Activated naive CD8-positive, alpha-beta T cell treated with anti-CD3 and anti-CD28 coated beads, Interleukin-2, amount 10 ng/mL, durations not matched to agents 7 days and 5 days (primary cell): Measurements from ENCODE around the gene CD93. TPM values are rescaled to one million over a fixed set of nuclear protein-coding genes. Genes with fewer than 3 reads are reported as not detected.

ENCODE experiments used
- ATAC-seq: fragments of 150-1000 bp; cut with Tn5 transposase; one replicate; pipeline ENCODE4 v1.10.0; 2021; ENCODE audit warnings: low read depth, moderate library complexity
- POLR2A ChIA-PET: fragments of 350-600 bp; sonication (Branson Sonifier 250); formaldehyde crosslinking; loops from one replicate; lab custom pipeline; 2021; ENCODE audit warnings: antibody characterized with exemption; lab: Charles Lee
- DNase-seq: peaks from one replicate; pipeline ENCODE4 v3.0.0; 2021
- H3K27ac Mint-ChIP-seq: one replicate; pipeline ENCODE4 v1.8.0; 2022; ENCODE audit warnings: mild to moderate bottlenecking, mixed read lengths
- H3K27me3 Mint-ChIP-seq: one replicate; pipeline ENCODE4 v1.8.0; 2022; ENCODE audit warnings: mild to moderate bottlenecking, moderate library complexity, mixed read lengths
- H3K36me3 Mint-ChIP-seq: one replicate; pipeline ENCODE4 v1.8.0; 2021; ENCODE audit warnings: mild to moderate bottlenecking, mixed read lengths
- H3K4me1 Mint-ChIP-seq: one replicate; pipeline ENCODE4 v1.8.0; 2021; ENCODE audit warnings: mixed read lengths
- H3K4me3 Mint-ChIP-seq: one replicate; pipeline ENCODE4 v1.8.0; 2022; ENCODE audit warnings: mild to moderate bottlenecking, moderate library complexity, mixed read lengths
- H3K9me3 Mint-ChIP-seq: one replicate; pipeline ENCODE4 v1.8.0; 2021; ENCODE audit warnings: mixed read lengths
- total RNA-seq, 2 experiments: library from RNA; stranded (reverse); gene quantifications; one replicate each; pipeline ENCODE4 v1.2.3, GENCODE V29; 2021

Gene CD93
- total RNA-seq, 2 experiments from 2014 or later = 0.47 to 0.48 TPM

DNA sequence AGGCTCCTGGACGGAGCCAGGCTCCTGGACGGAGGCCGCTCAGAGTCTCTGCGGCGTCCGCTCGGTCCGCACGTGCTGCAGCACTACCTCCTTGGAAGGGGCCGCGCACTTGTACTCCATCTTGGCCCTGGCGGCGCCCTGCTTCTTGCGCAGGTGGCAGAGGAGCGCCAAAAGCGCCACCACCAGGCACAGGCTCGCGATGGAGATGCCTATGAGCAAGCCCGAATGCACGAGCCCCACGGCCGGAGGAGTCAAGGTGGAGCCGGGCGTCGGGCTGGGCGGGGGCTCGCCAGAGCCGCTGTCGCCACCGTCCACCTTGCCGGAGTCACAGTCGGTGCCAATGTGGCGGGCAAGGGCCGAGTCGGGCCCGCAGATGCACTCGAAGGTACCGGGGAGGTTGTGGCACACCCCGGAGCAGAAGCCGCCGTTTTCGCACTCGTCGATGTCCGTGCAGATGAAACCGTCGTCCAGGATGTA is 38.3 kb downstream of the CD93 start:
- ATAC-seq (no peak), DNase-seq (no peak)
- Mint-ChIP-seq H3K27ac (no peak overlapping the region), H3K36me3 (no peaks in the 10 kb centered on the region), H3K9me3 (no peaks in the 10 kb centered on the region), H3K4me1 (peaks cover 2% of the 10 kb centered on the region), H3K27me3 (peaks cover 50% of the 10 kb centered on the region), H3K4me3 (no peak overlapping the region)
- POLR2A ChIA-PET = no interaction called here

DNA sequence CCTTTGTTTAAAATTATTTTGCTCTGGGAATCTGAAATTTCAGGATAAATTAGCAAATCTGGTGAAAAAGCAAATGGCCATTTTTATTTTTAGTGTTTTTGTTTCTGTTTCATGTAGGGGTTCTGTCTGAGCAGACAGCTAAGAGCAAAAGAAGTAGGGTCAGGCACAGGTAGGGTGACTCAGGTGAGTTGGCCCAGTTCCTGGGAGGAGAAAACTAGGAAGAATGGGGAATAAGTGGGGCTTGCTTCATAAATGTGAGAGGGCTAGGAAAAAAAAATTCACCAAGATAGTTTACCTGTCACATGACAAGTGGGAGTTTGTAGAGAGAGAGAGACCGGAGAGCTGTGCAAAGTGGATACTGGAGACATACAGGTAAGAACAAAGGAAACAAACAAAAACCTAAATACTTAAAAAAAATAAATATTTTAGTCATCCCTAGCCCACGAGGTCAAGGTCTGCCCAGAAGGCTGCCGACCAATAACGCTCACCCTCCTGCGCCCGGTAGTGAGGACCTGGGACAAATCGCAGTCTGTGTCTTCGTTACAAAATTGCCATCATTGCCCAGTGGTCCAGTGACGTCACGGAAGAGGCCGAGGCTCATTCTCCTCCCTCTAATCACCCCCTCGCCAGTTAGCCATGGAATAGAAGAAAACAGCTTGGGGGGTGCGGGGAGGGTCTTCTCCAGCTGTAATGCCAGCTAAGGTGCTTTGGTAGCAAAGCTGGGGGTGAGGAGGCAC is 39.0 kb downstream of the CD93 start:
- no peak for DNase-seq
- peaks cover 44% of the 10 kb centered on the region for H3K27me3 Mint-ChIP-seq

DNA sequence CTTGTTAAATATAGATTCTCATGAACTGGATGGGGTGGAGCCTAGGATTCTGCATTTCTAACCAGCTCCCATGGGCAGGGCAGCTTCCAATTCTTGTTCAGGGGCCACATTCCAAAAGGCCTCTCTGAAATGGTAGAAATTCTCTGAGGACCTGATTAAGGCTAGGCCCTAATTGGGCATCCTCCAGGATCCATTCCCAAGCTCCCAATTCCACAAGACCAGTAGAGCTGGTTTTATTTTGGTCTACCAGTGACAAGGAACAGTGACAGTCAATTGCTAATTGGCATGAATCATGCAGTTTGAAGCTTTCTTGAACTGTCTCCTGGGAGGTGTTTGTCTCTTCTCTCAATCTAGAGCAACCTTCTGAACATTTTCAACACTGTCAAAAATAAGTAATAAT is 39.7 kb downstream of the CD93 start:
- no peaks in the 10 kb centered on the region for H3K9me3 Mint-ChIP-seq
- H3K4me3 Mint-ChIP-seq = no peak overlapping the region
- peaks cover 2% of the 10 kb centered on the region for H3K4me1 Mint-ChIP-seq
- peaks cover 40% of the 10 kb centered on the region for H3K27me3 Mint-ChIP-seq
- no peak overlapping the region for H3K27ac Mint-ChIP-seq
- no peak for DNase-seq
- H3K36me3 Mint-ChIP-seq = no peaks in the 10 kb centered on the region
- no peak for ATAC-seq
- POLR2A ChIA-PET = no interaction called here

More for the DNA sequence above, 39.0 kb downstream of the CD93 start:
- Mint-ChIP-seq H3K36me3 (no peaks in the 10 kb centered on the region), H3K9me3 (no peaks in the 10 kb centered on the region), H3K4me1 (peaks cover 2% of the 10 kb centered on the region), H3K4me3 (peak overlapping the region; percentile 22), H3K27ac (no peak overlapping the region)
- ATAC-seq = no peak
- POLR2A ChIA-PET = no interaction called here

DNA sequence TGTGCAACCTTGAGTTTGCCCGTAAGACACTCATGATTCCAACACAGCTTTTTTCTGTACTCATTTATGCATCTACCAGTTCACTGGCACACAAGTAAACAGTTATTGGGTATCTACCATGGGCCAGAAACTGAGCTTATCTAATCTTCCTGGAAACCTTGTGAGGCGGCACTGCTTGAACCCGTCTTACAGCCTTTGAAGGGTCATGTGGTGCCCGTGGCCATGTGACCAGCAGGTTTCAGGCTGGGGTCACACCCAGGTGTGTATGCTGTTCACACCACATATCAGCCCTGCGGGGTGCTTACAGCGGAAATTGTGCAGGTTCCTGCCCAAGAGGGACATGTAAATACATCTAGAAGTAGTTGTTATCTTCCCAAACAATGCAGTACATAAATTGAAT is 42.7 kb downstream of the CD93 start:
- no peak for DNase-seq
- H3K36me3 Mint-ChIP-seq = no peaks in the 10 kb centered on the region
- no peaks in the 10 kb centered on the region for H3K9me3 Mint-ChIP-seq
- peaks cover 26% of the 10 kb centered on the region for H3K27me3 Mint-ChIP-seq
- H3K27ac Mint-ChIP-seq = no peak overlapping the region
- ATAC-seq = no peak
- POLR2A ChIA-PET = no interaction called here
- H3K4me3 Mint-ChIP-seq = no peak overlapping the region
- peaks cover 2% of the 10 kb centered on the region for H3K4me1 Mint-ChIP-seq

DNA sequence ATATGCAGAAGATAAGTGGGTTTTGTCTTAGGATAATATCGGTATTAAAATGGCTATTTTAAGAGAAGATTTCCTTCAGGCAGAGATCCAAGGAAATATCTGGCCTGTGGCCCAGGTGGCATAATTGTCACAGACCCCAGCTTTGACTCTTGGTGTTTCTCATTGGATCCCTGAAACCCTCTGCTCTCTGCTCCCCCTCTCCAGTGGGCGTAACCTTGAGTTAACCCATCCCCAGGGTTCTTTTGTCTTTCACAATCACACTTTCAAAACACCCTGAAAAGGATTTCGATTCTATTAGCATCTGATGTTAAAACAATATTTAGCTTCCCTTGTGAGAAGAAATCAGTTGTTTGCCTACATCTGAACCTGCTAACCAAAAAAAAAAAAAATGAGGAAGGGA is 43.9 kb downstream of the CD93 start:
- no peak for ATAC-seq
- POLR2A ChIA-PET = no interaction called here
- Mint-ChIP-seq H3K4me1 (peaks cover 2% of the 10 kb centered on the region), H3K27me3 (peaks cover 21% of the 10 kb centered on the region), H3K27ac (no peak overlapping the region), H3K4me3 (no peak overlapping the region), H3K36me3 (no peaks in the 10 kb centered on the region), H3K9me3 (no peaks in the 10 kb centered on the region)
- no peak for DNase-seq

DNA sequence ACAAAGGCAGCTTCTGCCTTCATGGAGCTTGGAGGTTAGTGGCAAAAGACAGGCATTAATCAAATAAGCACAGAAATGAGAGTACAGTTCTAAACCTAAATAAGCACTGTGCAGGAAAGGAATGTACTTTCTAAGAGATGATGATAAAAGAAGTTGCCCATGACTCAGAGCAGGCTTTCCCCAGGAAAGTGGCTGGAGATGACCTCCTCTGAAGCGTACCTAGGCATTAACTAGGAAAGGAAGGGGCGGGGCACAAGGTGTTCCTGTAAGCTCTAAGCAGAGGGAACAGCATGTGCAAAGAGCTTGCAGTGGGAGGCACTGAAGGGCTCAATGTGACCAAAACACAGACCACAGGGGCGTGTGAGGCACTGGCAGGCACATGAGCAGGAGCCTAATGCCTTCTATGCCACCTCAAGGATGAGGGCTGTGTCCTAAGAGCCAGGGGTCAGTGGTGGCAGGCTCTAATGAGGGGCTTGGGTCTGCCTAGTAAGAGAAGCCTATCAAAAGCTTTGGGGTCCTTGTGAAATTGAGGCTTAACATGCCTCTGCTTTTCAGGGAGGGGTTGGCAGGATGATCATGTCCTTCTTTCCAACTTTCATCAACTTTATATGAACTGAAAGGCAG is 46.1 kb downstream of the CD93 start:
- peaks cover 10% of the 10 kb centered on the region for H3K27me3 Mint-ChIP-seq
- no peaks in the 10 kb centered on the region for H3K36me3 Mint-ChIP-seq
- no peak overlapping the region for H3K27ac Mint-ChIP-seq
- H3K9me3 Mint-ChIP-seq = no peaks in the 10 kb centered on the region
- POLR2A ChIA-PET = no interaction called here
- H3K4me1 Mint-ChIP-seq = no peaks in the 10 kb centered on the region
- H3K4me3 Mint-ChIP-seq = no peak overlapping the region
- ATAC-seq (no peak), DNase-seq (no peak)

DNA sequence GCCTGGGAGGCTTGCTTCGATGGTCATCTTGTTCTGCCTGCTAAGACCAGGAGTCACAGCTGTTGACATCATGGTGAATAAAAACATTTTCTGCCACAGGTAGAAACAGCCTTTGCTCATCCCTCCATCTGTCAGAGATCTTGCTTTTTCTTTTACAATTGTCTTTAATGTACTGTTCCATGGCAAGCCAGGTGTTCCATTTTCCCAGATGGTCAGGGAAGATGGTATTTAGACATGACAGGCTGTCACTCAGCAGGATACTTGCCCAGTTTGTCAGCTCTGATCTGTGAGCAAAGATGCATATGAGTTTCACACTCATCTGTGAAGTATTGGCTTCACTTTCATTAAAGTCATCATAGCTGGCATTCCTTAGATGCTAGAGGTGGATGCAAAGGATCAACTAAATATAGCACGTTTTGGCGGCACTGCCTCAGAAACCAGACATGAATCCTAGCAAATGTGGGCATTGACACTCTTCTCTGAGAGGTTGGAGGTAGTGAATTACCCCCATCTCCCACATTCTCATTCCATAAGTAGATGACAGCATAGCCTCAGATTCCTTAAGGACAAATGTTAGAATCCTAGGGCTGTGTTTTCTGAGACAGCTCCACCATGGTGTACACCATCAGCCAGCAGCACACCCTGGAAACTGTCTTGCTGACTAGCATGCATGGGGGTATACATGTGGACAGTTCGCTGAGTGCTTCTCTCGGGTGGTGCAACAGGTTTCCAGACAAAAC is 46.8 kb downstream of the CD93 start:
- Mint-ChIP-seq H3K4me1 (no peaks in the 10 kb centered on the region), H3K9me3 (no peaks in the 10 kb centered on the region), H3K27ac (no peak overlapping the region), H3K36me3 (no peaks in the 10 kb centered on the region), H3K27me3 (peaks cover 10% of the 10 kb centered on the region), H3K4me3 (no peak overlapping the region)
- no peak for DNase-seq
- POLR2A ChIA-PET = no interaction called here
- no peak for ATAC-seq

DNA sequence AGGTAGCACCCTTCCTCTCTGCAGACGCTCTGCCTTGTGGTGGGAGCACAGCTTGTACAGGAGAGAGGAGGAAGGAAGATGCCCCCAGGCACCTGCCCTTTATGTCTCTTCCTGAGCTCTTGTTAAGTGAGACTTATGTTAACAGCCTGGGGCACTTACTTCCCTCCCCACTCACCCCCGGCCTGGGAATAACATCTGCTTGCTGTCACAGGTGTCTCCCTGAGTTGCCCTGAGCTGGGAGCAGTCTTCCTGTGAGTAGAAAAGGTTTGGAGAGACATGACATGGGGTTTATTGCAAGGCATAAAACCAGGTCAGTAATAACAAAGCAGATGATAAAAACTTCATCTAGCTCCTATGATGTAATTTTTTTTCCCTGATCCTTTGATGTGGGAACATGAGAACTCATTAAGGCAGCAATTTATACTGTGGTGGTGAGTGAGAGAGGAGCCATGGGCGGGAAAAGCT is 49.1 kb downstream of the CD93 start:
- H3K4me1 Mint-ChIP-seq = peaks cover 4% of the 10 kb centered on the region
- no peaks in the 10 kb centered on the region for H3K9me3 Mint-ChIP-seq
- H3K27ac Mint-ChIP-seq = no peak overlapping the region
- DNase-seq = no peak
- peaks cover 16% of the 10 kb centered on the region for H3K27me3 Mint-ChIP-seq
- H3K4me3 Mint-ChIP-seq = no peak overlapping the region
- POLR2A ChIA-PET = no interaction called here
- ATAC-seq = no peak
- H3K36me3 Mint-ChIP-seq = no peaks in the 10 kb centered on the region

DNA sequence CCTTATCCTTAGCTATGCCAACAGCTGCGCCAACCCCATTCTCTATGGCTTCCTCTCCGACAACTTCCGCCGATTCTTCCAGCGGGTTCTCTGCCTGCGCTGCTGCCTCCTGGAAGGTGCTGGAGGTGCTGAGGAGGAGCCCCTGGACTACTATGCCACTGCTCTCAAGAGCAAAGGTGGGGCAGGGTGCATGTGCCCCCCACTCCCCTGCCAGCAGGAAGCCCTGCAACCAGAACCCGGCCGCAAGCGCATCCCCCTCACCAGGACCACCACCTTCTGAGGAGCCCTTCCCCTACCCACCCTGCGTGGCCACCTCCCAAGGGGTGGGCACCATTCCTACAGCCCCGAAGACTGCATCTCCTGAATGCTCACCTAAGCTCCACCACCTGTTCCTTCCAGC is 49.8 kb downstream of the CD93 start:
- Mint-ChIP-seq H3K27ac (no peak overlapping the region), H3K36me3 (no peaks in the 10 kb centered on the region)

DNA sequence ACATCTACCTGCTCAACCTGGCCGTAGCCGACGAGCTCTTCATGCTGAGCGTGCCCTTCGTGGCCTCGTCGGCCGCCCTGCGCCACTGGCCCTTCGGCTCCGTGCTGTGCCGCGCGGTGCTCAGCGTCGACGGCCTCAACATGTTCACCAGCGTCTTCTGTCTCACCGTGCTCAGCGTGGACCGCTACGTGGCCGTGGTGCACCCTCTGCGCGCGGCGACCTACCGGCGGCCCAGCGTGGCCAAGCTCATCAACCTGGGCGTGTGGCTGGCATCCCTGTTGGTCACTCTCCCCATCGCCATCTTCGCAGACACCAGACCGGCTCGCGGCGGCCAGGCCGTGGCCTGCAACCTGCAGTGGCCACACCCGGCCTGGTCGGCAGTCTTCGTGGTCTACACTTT is 50.4 kb downstream of the CD93 start:
- ATAC-seq (no peak), DNase-seq (no peak)
- H3K9me3 Mint-ChIP-seq = no peaks in the 10 kb centered on the region
- H3K4me1 Mint-ChIP-seq = peaks cover 4% of the 10 kb centered on the region
- peaks cover 11% of the 10 kb centered on the region for H3K27me3 Mint-ChIP-seq
- H3K27ac Mint-ChIP-seq = no peak overlapping the region
- POLR2A ChIA-PET = no interaction called here
- no peak overlapping the region for H3K4me3 Mint-ChIP-seq
- no peaks in the 10 kb centered on the region for H3K36me3 Mint-ChIP-seq

More for the DNA sequence above, 49.8 kb downstream of the CD93 start:
- POLR2A ChIA-PET = no interaction called here
- H3K27me3 Mint-ChIP-seq = peaks cover 13% of the 10 kb centered on the region
- no peak for ATAC-seq
- no peaks in the 10 kb centered on the region for H3K9me3 Mint-ChIP-seq
- no peak for DNase-seq
- H3K4me3 Mint-ChIP-seq = no peak overlapping the region
- peaks cover 4% of the 10 kb centered on the region for H3K4me1 Mint-ChIP-seq

DNA sequence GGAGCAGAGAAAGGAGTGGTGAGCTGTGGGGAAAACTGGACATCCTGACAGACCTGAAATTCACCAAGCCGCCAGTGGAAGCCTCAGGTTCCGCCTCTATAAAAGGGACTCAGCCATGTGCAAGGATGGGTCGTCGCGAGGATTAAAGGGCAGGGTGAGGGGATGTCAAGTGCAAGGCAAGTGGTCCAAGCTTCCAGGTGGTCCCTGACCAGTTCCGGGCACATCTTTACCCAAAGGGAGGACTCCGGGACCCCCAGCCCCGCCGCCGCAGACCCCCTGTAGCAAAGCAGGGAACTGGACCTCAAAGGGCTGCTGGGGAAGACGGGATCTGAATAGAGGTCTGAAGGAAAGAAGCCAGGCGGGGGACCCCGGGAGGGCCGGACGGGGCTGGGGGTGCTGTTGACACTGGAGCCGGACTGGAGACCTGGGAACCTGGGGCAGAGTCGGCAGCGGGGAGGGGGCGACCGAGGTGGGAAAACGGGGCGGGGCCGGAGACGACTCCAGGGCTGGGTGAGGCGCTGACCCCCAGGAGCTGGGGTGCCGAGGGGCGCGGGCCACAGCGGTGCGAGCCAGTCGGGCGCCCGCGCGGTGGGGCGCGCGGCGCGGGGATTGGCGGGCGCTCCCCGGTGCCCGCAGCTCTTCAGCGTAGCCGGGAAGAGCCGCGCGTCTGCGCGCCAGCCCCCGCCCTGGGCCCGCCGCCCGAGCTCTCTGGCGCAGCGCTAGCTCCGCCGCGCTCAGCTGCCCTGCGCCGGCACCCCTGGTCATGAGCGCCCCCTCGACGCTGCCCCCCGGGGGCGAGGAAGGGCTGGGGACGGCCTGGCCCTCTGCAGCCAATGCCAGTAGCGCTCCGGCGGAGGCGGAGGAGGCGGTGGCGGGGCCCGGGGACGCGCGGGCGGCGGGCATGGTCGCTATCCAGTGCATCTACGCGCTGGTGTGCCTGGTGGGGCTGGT is 51.1 kb downstream of the CD93 start, which contains the start of gene SSTR4:
Gene SSTR4 (plus strand): TSS at position 592 of the 951 bp plus-strand sequence. CDS start 172 bp downstream, at position 764.
- H3K36me3 Mint-ChIP-seq = no peaks in the 10 kb centered on the region
- POLR2A ChIA-PET = no interaction called here
- ATAC-seq (no peak), DNase-seq (no peak)
- H3K27me3 Mint-ChIP-seq = peaks cover 11% of the 10 kb centered on the region
- no peak within 1 kb of the TSS for H3K27ac Mint-ChIP-seq
- no peak within 1 kb of the TSS for H3K4me3 Mint-ChIP-seq
- H3K4me1 Mint-ChIP-seq = peaks cover 4% of the 10 kb centered on the region
- H3K9me3 Mint-ChIP-seq = no peaks in the 10 kb centered on the region

DNA sequence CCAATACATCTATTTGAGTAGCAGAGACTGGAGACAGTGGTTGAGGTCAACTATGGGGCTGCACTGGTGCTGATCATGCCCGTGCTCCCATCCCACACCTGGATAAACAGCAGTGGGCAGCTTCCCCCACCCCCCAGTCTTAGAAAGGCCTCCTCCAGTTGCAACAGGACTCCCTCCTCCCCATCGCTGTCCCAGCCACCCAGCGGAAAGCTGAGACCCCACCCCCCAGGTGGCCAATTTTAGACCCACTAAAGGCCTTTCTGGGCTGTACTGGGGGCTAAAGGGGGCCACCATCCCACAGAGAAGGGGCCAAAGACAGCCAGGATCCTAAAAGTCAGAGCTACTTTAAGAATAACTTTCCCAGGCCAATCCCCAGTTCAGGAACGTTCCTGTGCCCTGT is 52.2 kb downstream of the CD93 start:
- Mint-ChIP-seq H3K27ac (no peak overlapping the region), H3K4me3 (no peak overlapping the region), H3K4me1 (peaks cover 4% of the 10 kb centered on the region), H3K27me3 (peaks cover 16% of the 10 kb centered on the region), H3K36me3 (no peaks in the 10 kb centered on the region), H3K9me3 (no peaks in the 10 kb centered on the region)
- DNase-seq (no peak), ATAC-seq (no peak)
- POLR2A ChIA-PET = no interaction called here

DNA sequence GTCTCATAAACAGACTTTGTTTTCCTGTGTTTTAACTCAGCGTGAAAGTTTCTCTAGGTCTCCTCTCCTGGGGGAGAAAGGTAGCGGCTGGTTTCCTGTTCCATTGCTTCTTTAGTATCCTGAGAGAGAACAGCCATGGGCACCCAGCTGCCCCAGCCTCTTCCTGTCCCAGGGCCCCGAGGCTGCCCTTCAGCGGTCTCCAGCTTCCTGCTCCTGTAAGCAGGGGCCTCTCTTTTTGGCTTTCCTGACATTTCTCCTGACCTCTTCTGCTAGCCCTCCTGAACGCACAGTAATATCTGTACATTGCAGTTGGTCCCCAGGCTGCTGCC is 53.4 kb downstream of the CD93 start:
- H3K27ac Mint-ChIP-seq = no peak overlapping the region
- no peaks in the 10 kb centered on the region for H3K9me3 Mint-ChIP-seq
- POLR2A ChIA-PET = no interaction called here
- ATAC-seq (no peak), DNase-seq (no peak)
- H3K27me3 Mint-ChIP-seq = peaks cover 14% of the 10 kb centered on the region
- no peaks in the 10 kb centered on the region for H3K36me3 Mint-ChIP-seq
- H3K4me3 Mint-ChIP-seq = no peak overlapping the region
- H3K4me1 Mint-ChIP-seq = peaks cover 4% of the 10 kb centered on the region
